Muscle of back (tissue), 11 donors: ENCODE results near the gene RNF220. TPM values are rescaled to one million over a fixed set of nuclear protein-coding genes. Genes with fewer than 3 reads are reported as not detected.

Experiments
- DNase-seq, 3 donors: peaks; one replicate each; pipeline versions ENCODE4 v3.0.0 to v3.0.0-alpha.2; 2013
- polyA plus RNA-seq, 10 donors: library from polyadenylated mRNA; unstranded; fragments of 120-200 nt; gene quantifications; one replicate each; pipeline ENCODE4 v1.2.1, GENCODE V29; 2013; ENCODE audit not compliant: insufficient read length in 10 of 10

Gene RNF220
- polyA plus RNA-seq, 10 donors = 42.6 to 70.8 (median 54.1) TPM

GRCh38 chr1:44431861-44432260 lies 26.8 kb downstream of the RNF220 start:
- DNase-seq = no peak

GRCh38 chr1:44433209-44433608 lies 28.2 kb downstream of the RNF220 start:
- peak in 1 of 3 donors; percentile 15 for DNase-seq

- DNase-seq = no peak
Observed at GRCh38 chr1:44436401-44437106, 31.5 kb downstream of the RNF220 start.

- no peak for DNase-seq
Observed at GRCh38 chr1:44437107-44437716, 32.2 kb downstream of the RNF220 start.

- DNase-seq = no peak
Observed at GRCh38 chr1:44442791-44443190, 37.7 kb downstream of the RNF220 start.

GRCh38 chr1:44447051-44447810 lies 42.2 kb downstream of the RNF220 start:
- no peak for DNase-seq

GRCh38 chr1:44453798-44454349 lies 48.8 kb downstream of the RNF220 start:
- no peak for DNase-seq

- no peak for DNase-seq
Observed at GRCh38 chr1:44454704-44455103, 49.6 kb downstream of the RNF220 start.

- peak in 1 of 3 donors; percentile 11 for DNase-seq
Observed at GRCh38 chr1:44460107-44460882, 55.2 kb downstream of the RNF220 start.

- no peak for DNase-seq
Observed at GRCh38 chr1:44464361-44464760, 59.3 kb downstream of the RNF220 start.

- DNase-seq = peak in 2 of 3 donors; percentile 26 to 44
Observed at GRCh38 chr1:44467566-44467965, 62.5 kb downstream of the RNF220 start.

GRCh38 chr1:44471911-44472453 lies 66.9 kb downstream of the RNF220 start:
- DNase-seq = no peak

- peak in 1 of 3 donors; percentile 21 for DNase-seq
Observed at GRCh38 chr1:44472620-44473525, 67.8 kb downstream of the RNF220 start.

GRCh38 chr1:44476891-44477290 lies 71.8 kb downstream of the RNF220 start:
- DNase-seq = no peak

- DNase-seq = no peak
Observed at GRCh38 chr1:44481701-44482100, 76.6 kb downstream of the RNF220 start.

GRCh38 chr1:44483089-44483874 lies 78.2 kb downstream of the RNF220 start:
- no peak for DNase-seq

- no peak for DNase-seq
Observed at GRCh38 chr1:44484155-44484688, 79.2 kb downstream of the RNF220 start.

- peak in 2 of 3 donors; percentile 46 to 71 for DNase-seq
Observed at GRCh38 chr1:44485229-44485933, 80.3 kb downstream of the RNF220 start.
